PC-9 (cell line): Measurements from ENCODE around the gene COL21A1. TPM values are rescaled to one million over a fixed set of nuclear protein-coding genes. Genes with fewer than 3 reads are reported as not detected.

ENCODE experiments used
- BruUV-seq: library from RNA; stranded (reverse); fragments of 400-500 nt; replicated peaks from 2 replicates; lab custom pipeline; 2021; lab: Mats Ljungman, UMichigan
- CTCF ChIA-PET: fragments of 300-600 bp; sonication (Branson Sonifier 250); formaldehyde crosslinking; loops from one replicate; lab custom pipeline; 2022; ENCODE audit warnings: antibody characterized with exemption; lab: Charles Lee
- POLR2A ChIA-PET: fragments of 300-600 bp; sonication (Branson Sonifier 250); formaldehyde crosslinking; loops from one replicate; lab custom pipeline; 2022; ENCODE audit warnings: antibody characterized with exemption; ENCODE audit not compliant: unreplicated experiment; lab: Charles Lee
- DNase-seq, 2 experiments: peaks; one replicate each; pipeline versions ENCODE4 v3.0.0 to v3.0.0-alpha.2; 2015 to 2022; ENCODE audit warnings: mixed read lengths in 1 of 2
- H2AFZ ChIP-seq: fragments of 200-600 bp; sonication (generic); 2 replicates; pipeline ENCODE4 v1.8.1; 2017; ENCODE audit warnings: antibody characterized with exemption
- H3F3A ChIP-seq: fragments of 200-600 bp; sonication (generic); 2 replicates; pipeline ENCODE4 v1.8.1; 2017; ENCODE audit warnings: antibody characterized with exemption, mild to moderate bottlenecking, low read depth; ENCODE audit not compliant: insufficient read depth
- H3K27ac ChIP-seq: fragments of 200-600 bp; sonication (generic); 2 replicates; pipeline ENCODE4 v1.6.1; 2016; ENCODE audit warnings: mixed run types
- H3K27me3 ChIP-seq: fragments of 200-600 bp; sonication (generic); 2 replicates; pipeline ENCODE4 v1.6.1; 2016; ENCODE audit warnings: low read depth, mixed run types; ENCODE audit not compliant: insufficient read depth
- H3K36me3 ChIP-seq: fragments of 200-600 bp; sonication (generic); 2 replicates; pipeline ENCODE4 v1.6.1; 2016; ENCODE audit warnings: low read depth, mixed run types
- H3K4me1 ChIP-seq: fragments of 200-600 bp; sonication (generic); replicated peaks from 2 replicates; pipeline ENCODE4 v1.6.1; 2016; ENCODE audit warnings: mixed run types; ENCODE audit not compliant: insufficient read depth
- H3K4me2 ChIP-seq: fragments of 200-600 bp; sonication (generic); 2 replicates; pipeline ENCODE4 v1.6.1; 2017; ENCODE audit warnings: mixed run types
- H3K4me3 ChIP-seq: fragments of 200-600 bp; sonication (generic); 2 replicates; pipeline ENCODE4 v1.6.1; 2016; ENCODE audit warnings: mixed run types
- H3K79me2 ChIP-seq: fragments of 200-600 bp; sonication (generic); 2 replicates; pipeline ENCODE4 v1.6.1; 2017; ENCODE audit warnings: low read depth, mixed run types
- H3K9me2 ChIP-seq: fragments of 200-600 bp; sonication (generic); 2 replicates; pipeline ENCODE4 v1.8.1; 2017; ENCODE audit warnings: mild to moderate bottlenecking; ENCODE audit not compliant: insufficient read depth
- H3K9me3 ChIP-seq: fragments of 200-600 bp; sonication (generic); 2 replicates; pipeline ENCODE4 v1.8.1; 2016; ENCODE audit warnings: low read depth; ENCODE audit not compliant: insufficient read depth
- H4K20me1 ChIP-seq: fragments of 200-600 bp; sonication (generic); 2 replicates; pipeline ENCODE4 v1.8.1; 2017; ENCODE audit not compliant: insufficient read depth
- EZH2 ChIP-seq: fragments of 200-600 bp; sonication (generic); IDR thresholded peaks from 2 replicates; pipeline ENCODE4 v1.8.0; 2017; ENCODE audit warnings: antibody characterized with exemption, low read depth
- intact Hi-C: fragments of 100-400 bp; cut with micrococcal nuclease; formaldehyde crosslinking; loops from one replicate; pipeline ENCODE4 v1.10.0; 2022; ENCODE audit not compliant: unreplicated experiment
- total RNA-seq: library from RNA; stranded (reverse); gene quantifications from 2 replicates; pipeline ENCODE4 v1.2.3, GENCODE V29; 2021
- TF ChIP-seq, protein P1 (sequence below): fragments of 200-600 bp; sonication (generic); conservative IDR thresholded peaks from 2 replicates; pipeline ENCODE4 v1.6.1; 2017; ENCODE audit warnings: mixed run types, antibody characterized with exemption, mild to moderate bottlenecking, moderate library complexity

Gene COL21A1
- total RNA-seq, 1 experiment from 2014 or later = not detected

DNA sequence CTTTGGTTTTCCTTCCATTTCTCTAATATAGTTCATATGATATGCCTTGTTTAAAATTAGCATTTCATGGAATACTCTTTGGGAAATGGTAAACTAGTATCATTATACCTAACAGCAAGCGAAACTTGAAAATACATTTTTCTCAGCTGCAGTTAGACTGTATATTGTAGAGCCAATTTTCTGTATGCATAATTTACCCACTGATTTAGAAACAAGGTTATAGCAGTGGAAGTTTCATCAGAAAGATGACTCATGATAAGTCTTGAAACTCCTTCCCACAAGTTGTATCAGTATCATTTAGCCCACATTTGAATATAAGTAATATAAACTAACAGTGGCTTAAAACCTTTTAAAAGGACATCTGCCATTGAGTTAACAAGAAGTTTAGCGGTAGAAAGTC lies 207.2 kb downstream of the COL21A1 start:
- H3K4me2 ChIP-seq = no peak overlapping the region
- ChIA-PET CTCF (no interaction called here), POLR2A (no interaction called here)
- no TSS peak for BruUV-seq
- H3K79me2 ChIP-seq = no peaks in the 10 kb centered on the region
- H2AFZ ChIP-seq = 0 out of 2 replicates have a peak overlapping the region, but pooled peaks have one; percentile 24
- H3F3A ChIP-seq = no peaks in the 10 kb centered on the region
- H3K9me3 ChIP-seq = no peaks in the 10 kb centered on the region
- H3K27me3 ChIP-seq = no peaks in the 10 kb centered on the region
- H3K4me1 ChIP-seq = no peaks in the 10 kb centered on the region
- intact Hi-C loops = no loop called here
- H3K4me3 ChIP-seq = no peak overlapping the region
- H4K20me1 ChIP-seq = no peaks in the 10 kb centered on the region; the same call in 1 of the 2 replicates
- 0 out of 2 replicates have a peak, but pooled peaks cover 5% of the 10 kb centered on the region for H3K9me2 ChIP-seq
- no peak for TF ChIP-seq EZH2
- TF ChIP-seq, protein P1, sequence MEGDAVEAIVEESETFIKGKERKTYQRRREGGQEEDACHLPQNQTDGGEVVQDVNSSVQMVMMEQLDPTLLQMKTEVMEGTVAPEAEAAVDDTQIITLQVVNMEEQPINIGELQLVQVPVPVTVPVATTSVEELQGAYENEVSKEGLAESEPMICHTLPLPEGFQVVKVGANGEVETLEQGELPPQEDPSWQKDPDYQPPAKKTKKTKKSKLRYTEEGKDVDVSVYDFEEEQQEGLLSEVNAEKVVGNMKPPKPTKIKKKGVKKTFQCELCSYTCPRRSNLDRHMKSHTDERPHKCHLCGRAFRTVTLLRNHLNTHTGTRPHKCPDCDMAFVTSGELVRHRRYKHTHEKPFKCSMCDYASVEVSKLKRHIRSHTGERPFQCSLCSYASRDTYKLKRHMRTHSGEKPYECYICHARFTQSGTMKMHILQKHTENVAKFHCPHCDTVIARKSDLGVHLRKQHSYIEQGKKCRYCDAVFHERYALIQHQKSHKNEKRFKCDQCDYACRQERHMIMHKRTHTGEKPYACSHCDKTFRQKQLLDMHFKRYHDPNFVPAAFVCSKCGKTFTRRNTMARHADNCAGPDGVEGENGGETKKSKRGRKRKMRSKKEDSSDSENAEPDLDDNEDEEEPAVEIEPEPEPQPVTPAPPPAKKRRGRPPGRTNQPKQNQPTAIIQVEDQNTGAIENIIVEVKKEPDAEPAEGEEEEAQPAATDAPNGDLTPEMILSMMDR = no peak
- no peak for DNase-seq
- no peaks in the 10 kb centered on the region for H3K36me3 ChIP-seq
- H3K27ac ChIP-seq = no peak overlapping the region

DNA sequence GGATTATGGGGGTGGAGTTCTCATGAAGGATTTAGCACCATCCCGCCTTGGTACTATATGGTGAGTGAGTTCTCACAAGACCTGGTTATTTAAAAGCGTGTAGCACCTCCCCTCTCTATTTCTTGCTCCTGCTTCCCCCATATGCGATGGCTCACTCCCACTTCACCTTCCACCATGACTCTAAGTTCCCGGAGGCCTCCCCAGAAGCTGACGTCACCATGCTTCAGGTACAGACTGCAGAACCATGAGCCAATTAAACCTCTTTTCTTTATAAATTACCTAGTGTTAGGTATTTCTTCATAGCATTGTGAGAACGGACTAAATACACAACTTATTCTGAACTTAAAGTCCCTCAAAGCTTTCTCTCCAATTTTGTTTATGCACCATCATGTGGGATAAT lies 208.6 kb downstream of the COL21A1 start:
- H3K4me1 ChIP-seq = no peaks in the 10 kb centered on the region
- no peaks in the 10 kb centered on the region for H4K20me1 ChIP-seq
- H3K79me2 ChIP-seq = no peaks in the 10 kb centered on the region
- no peak overlapping the region for H3K27ac ChIP-seq
- no peaks in the 10 kb centered on the region for H3K36me3 ChIP-seq
- no peaks in the 10 kb centered on the region for H3F3A ChIP-seq
- H2AFZ ChIP-seq = no peak overlapping the region
- ChIA-PET CTCF (no interaction called here), POLR2A (no interaction called here)
- no TSS peak for BruUV-seq
- H3K27me3 ChIP-seq = no peaks in the 10 kb centered on the region
- H3K4me3 ChIP-seq = no peak overlapping the region
- no peaks in the 10 kb centered on the region for H3K9me3 ChIP-seq
- H3K4me2 ChIP-seq = no peak overlapping the region
- intact Hi-C loops = no loop called here
- no peak for DNase-seq
- TF ChIP-seq EZH2 = no peak
- TF ChIP-seq, protein P1 = no peak
- 0 out of 2 replicates have a peak, but pooled peaks cover 5% of the 10 kb centered on the region for H3K9me2 ChIP-seq

DNA sequence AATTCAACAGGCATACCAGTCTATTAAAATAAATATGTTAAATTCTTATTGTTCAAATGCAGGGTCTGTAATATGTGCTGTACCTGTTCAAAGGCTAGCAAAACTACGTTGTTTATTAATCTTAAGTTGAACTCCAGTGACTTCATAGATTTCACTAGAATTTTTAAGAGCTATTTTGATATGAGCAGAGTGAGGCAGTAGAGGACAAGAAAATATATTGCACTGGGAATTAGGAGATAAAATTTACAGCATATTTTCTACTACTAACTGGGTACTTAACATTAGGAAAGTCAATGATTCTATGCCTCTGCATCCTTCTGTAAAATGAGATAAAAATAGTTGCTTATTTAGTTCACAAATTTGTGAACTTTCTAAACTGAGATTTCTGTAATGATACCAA lies 209.8 kb downstream of the COL21A1 start:
- H3K36me3 ChIP-seq = no peaks in the 10 kb centered on the region
- H4K20me1 ChIP-seq = no peaks in the 10 kb centered on the region
- no peak for TF ChIP-seq EZH2
- TF ChIP-seq, protein P1 = no peak
- intact Hi-C loops = no loop called here
- H3K27me3 ChIP-seq = no peaks in the 10 kb centered on the region
- no peaks in the 10 kb centered on the region for H3K79me2 ChIP-seq
- H3F3A ChIP-seq = no peaks in the 10 kb centered on the region
- no peak overlapping the region for H3K4me3 ChIP-seq
- CTCF ChIA-PET = interaction anchor here (0.6 kb wide), 1 partner anchor 32 kb away, joined by 3 read pairs; no protein-coding TSS in a partner anchor
- H3K9me2 ChIP-seq = 0 out of 2 replicates have a peak, but pooled peaks cover 5% of the 10 kb centered on the region
- no peaks in the 10 kb centered on the region for H3K4me1 ChIP-seq
- BruUV-seq = no TSS peak
- no peak overlapping the region for H3K27ac ChIP-seq
- H2AFZ ChIP-seq = no peak overlapping the region
- no peak overlapping the region for H3K4me2 ChIP-seq
- DNase-seq = no peak
- H3K9me3 ChIP-seq = no peaks in the 10 kb centered on the region
- POLR2A ChIA-PET = no interaction called here
